COR-L47 (cell line): ENCODE results near the gene LIMS1.
"Not testable (repeated sequence)": the region's sequence is repeated elsewhere in the genome, so short reads cannot be mapped to it uniquely, and the experiment has no call there.

Experiments used
- DNase-seq: peaks from one replicate; lab custom pipeline; 2025; lab: John Stamatoyannopoulos, UW

Gene LIMS1

GRCh38 chr2:108664979-108665378 lies 130.7 kb downstream of the LIMS1 start:
- not testable (repeated sequence) for DNase-seq

DNA sequence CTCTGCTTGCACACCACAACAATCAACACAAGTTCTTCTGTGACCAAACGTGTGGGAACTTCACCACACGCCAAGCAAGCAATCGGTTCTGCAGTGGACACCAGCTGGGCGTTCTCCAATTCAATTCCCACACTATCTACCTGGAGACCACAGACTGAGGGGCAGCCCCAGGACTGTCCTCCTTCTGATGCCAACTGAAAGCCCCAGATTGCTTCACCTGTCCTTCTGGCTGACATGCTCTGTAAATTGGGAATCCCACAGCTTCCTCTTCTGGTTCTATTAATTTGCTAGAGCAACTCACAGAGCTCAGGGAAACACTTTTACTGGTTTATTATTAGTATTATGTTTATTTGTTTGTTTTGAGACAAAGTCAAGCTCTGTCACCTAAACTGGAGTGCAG lies 131.7 kb downstream of the LIMS1 start:
- DNase-seq, result not testable (repeated sequence)

GRCh38 chr2:108667140-108667539 lies 132.9 kb downstream of the LIMS1 start:
- not testable (repeated sequence) for DNase-seq

DNA sequence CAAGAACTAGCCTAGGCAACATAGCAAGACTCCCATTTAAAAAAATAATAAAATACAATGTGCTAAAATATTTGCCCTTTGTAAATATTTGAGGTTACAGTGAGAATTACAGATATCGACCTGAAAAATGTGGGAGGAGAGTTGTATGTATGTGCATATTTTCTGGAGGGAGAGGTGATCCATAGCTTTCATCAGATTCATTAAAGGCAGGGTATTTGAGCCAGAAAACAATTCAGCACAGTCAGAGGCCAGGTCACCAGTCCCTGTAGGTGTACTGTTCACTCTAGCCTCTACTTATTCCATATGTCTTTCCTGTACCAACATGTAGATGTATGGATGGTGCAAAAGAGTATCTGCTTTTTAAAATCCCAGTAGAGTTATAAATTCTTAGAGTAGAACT lies 136.0 kb downstream of the LIMS1 start:
- DNase-seq, result not testable (repeated sequence)

GRCh38 chr2:108672200-108672805 lies 138.0 kb downstream of the LIMS1 start:
- DNase-seq, result not testable (repeated sequence)

DNA sequence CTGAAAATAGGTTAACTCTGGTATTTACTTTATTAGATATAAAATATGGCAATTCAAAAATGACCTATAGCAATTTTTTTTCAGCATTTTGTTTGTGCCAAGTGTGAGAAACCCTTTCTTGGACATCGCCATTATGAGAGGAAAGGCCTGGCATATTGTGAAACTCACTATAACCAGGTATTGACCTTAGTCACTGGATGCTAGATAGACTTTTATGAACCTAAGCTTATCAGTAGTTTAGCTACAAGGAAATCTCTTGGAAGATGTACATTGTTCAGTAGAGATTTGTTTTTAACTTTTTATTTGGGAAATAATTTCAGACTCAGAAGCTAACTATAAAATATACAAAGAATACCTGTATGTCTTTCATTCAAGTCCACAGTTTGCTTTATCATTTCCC lies 142.3 kb downstream of the LIMS1 start:
- not testable (repeated sequence) for DNase-seq

GRCh38 chr2:108677239-108677744 lies 143.0 kb downstream of the LIMS1 start:
- DNase-seq, result not testable (repeated sequence)

GRCh38 chr2:108678198-108678651 lies 144.0 kb downstream of the LIMS1 start:
- peak; percentile 23 for DNase-seq

DNA sequence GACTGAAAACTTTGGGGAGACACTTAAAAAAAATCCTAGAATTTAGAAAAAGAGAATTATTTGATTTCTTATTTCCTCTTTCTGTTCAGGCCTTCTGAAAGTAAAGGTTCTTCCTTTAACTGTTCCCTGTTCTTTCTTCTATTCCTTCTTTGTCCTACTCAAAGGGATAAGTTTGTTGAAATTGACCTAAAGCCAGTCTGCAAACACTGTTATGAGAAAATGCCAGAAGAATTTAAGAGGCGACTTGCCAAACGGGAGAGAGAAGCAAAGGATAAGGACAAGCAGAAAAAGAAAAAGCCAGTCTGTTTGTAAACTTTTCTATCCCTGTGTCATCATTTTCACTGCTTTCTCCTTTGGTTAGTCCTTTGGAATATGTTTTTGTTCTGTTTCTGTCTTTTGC lies 146.5 kb downstream of the LIMS1 start:
- DNase-seq, result not testable (repeated sequence)

GRCh38 chr2:108688818-108689756 lies 154.8 kb downstream of the LIMS1 start:
- not testable (repeated sequence) for DNase-seq

DNA sequence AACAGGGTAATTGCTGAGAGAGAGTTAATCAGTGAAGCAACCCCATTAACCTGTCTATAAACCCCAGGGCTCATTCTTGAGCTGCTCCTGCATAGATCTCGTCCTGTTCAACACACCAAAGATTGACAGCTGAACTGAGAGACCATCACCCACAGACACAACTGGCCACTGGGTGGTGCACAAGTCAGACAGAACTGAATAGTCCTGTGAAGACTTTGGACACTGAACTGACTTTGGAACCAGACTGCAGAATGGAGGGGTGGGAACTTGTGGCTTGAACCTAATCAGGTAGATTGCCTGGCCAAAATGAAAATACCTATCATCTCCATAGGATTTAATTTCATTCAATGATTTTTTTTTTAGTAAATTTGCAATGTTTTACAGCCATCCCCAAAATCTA lies 155.7 kb downstream of the LIMS1 start:
- not testable (repeated sequence) for DNase-seq

DNA sequence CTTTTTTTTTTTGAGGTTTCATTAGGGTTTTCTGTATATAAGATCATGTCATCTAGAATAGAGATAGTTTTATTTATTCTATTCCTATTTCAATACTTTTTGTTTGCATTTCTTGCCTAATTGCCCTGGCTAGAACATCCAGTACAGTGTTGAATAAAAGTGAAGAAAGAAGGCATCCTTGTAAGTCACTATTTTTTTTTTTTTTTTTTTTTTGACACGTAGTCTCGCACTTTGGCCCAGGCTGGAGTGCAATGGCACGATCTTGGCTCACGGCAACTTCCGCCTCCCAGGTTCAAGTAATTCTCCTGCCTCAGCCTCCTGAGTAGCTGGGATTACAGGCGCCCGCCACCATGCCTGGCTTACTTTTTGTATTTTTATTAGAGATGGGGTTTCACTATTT lies 157.2 kb downstream of the LIMS1 start:
- no peak for DNase-seq

GRCh38 chr2:108701208-108701607 lies 166.9 kb downstream of the LIMS1 start:
- DNase-seq, result no peak

DNA sequence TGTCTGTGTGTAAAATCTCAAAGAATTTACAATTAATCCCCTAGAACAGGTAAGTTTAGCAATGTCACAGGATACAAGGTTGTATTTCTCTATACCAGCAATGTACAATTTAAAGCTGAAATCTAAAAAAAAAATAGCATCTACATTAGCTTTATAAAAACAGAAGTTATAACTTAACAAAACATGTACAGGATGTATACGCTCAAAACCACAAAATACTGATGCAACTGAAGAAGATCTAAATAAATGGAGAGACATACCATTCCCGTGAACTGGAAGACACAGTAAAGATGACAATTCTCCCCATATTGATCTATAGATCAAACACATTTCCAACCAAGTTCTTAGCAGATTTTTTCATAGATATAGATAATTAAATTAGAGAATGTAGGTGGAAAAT lies 167.5 kb downstream of the LIMS1 start:
- DNase-seq, result no peak

GRCh38 chr2:108704871-108705270 lies 170.6 kb downstream of the LIMS1 start:
- DNase-seq, result no peak

DNA sequence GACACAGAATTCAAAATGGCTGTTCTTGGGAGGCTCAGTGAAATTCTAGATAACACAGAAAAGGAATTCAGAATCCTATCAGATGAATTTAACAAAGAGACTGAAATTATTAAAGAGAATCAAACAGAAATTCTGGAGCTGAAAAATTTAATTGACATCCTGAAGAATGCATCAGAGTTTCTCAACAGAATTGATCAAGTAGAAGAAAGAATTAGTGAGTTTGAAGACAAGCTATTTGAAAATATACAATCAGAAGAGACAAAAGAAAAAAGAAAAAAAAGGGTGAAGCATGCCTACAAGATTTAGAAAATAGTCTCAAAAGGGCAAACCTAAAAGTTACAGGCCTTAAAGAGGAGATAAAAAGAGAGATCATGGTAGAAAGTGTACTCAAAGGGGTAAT lies 173.0 kb downstream of the LIMS1 start:
- no peak for DNase-seq

GRCh38 chr2:108716971-108717370 lies 182.7 kb downstream of the LIMS1 start:
- DNase-seq, result not testable (repeated sequence)

DNA sequence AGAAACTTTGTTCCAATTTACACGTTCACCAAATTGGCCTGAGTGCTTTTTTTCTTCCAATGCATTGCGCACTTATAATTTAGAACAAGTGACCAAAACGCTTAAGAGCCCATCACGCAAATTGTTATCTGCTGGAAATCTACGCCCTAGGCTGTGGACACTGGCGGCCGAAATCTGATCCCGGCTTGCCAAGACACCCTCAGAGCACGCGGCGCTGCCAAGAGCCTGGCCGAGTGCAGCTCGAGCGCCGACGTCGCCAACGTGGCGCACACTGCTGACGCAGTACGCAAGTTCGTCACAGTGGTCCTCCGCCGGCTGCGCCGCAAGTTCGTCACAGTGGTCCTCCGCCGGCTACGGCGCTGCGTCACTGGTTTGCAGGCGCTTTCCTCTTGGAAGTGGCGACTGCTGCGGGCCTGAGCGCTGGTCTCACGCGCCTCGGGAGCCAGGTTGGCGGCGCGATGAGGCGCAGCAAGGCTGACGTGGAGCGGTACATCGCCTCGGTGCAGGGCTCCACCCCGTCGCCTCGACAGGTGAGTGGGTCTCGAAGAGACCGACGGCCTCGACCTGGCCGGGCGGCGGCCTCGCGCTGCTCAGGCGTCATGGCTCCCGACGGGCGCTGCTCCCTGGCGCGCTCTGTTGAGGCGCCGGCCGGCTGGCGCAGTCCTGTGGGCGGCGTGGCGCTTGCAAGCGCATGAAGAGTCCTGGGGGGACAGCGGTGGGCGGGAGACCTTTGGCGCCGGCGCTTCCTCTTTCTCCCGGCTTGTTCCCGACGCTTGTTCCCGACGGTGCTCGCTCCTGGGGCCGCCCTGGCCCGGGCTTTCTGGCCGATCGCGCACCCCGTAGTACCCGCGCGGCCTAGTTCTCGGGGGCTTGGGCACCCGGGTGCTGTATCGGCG lies 185.1 kb downstream of the LIMS1 start, which contains the start of gene RANBP2:
TSS of gene RANBP2 (plus strand) at position 334 of the 896 bp plus-strand sequence. CDS start at position 459, 125 bp downstream.
- peak; percentile 98 for DNase-seq

GRCh38 chr2:108726048-108726447 lies 191.8 kb downstream of the LIMS1 start:
- DNase-seq, result not testable (repeated sequence)

DNA sequence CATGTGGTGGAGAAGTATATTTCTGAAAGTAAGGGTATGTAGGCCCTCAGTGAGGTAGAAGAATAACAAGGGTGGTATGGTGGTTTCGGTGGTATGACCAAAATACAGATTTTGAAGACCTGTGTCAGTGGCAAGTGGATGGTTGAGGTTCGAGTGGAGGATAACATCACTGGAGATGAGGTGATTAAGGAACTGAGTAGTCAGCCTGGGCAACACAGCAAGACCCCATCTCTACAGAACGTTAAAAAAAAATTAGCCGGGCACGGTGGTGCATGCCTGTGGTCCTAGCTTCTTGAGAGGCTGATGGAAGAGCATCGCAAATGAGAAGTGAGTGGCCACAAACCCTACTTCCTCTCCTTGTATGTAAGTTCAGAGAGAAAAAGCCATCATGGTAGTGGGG lies 200.4 kb downstream of the LIMS1 start:
- not testable (repeated sequence) for DNase-seq
